Activated CD4-positive, alpha-beta T cell treated with anti-CD3 and anti-CD28 coated beads, Interleukin-2, amount 50 U/mL, for 4 hours (primary cell): Measurements from ENCODE around the gene NCLN.
"Not testable (repeated sequence)": the region's sequence is repeated elsewhere in the genome, so short reads cannot be mapped to it uniquely, and the experiment has no call there.

Source experiments
- DNase-seq, 2 experiments: peaks; one replicate each; pipeline ENCODE4 v3.0.0-alpha.2; 2020

The NCLN gene

DNA sequence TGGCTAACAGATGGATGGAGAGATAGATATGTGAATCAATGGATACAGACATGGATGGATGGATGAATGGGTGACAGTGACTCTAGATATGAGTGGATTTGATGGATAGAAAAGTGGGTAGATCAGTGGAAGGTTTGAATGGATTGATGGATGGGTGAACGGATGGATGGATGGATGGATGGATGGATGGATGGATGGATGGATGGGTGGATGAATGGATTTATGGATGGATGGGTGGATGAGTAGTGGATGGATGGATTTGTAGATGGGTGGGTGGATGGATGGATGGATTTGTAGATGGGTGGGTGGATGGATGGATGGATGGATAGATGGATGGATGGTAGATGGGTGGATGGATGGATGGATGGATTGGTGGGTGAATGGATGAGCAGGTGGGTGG, 45.6 kb downstream of the NCLN start:
- DNase-seq, result no peak

DNA sequence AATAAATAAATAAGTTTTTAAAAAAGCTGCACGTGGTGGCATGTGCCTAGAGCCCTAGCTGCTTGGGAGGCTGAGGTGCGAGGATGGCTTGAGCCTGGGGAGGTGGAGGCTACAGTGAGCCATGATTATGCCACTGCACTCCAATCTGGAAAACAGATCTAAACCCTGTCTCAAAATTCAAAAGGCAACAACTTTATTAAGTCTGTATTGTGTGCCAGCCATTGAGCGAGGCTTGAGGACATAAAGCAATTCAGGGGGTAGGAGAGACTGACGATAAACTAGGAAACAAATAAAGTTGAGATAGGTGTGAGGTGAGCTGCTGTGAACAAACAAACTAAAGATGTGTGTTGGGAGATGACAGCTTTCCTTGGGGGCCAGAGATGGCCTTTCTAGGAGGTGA, 47.4 kb downstream of the NCLN start:
- no peak for DNase-seq

DNA sequence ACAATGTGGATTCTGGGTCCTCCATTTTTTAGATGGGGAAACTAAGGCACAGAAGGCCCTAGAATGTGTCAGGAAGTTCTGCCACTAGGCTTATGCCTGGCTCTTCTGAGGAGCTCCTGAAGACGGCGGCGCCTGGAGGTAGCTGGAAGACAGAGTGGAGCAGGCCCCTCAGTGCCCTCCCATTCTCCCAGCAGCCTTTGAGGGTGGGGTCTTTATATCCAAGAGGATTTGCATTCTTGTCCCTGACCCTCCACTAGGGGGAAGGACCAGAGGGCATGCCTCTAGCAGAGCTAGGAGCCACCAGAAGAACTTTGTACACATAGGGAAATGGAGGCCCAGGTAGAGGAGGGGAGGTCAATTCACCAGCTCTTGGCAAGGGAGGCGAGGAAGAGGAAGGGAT, 48.1 kb downstream of the NCLN start:
- no peak for DNase-seq

DNA sequence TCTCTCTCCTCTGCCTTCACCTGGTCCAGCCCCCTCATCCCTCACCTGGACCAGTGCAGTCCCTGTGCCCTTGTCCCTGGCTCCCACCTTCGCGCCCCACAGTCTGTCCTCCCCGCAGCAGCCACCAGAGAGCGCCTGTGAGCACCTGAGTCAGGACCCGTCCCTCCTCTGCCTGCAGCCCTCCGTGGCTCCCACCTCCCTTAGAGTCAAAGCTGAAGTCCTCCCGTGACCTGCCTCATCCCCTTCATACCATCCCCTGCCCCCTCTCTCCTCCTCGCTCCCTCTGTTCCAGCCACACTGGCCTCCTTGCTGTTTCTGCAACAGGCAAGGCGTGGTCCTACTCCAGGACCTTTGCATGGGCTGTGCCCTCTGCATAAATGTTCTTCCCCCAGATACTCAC, 49.1 kb downstream of the NCLN start:
- no peak for DNase-seq

DNA sequence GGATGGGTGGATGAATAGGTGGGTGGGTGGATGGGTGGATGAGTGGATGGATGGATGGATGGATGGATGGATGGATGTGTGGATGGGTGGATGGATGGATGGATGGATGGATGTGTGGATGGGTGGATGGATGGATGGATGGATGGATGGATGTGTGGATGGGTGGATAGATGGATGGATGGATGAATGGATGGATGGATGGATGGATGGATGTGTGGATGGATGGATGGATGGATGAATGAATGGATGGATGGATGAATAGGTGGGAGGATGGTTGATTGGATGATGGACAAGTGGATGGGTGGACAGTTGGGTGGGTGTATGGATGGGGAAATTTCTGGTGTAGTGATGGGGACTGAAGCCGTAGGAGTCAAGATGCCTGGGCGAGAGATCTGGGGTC, 49.9 kb downstream of the NCLN start:
- not testable (repeated sequence) for DNase-seq

DNA sequence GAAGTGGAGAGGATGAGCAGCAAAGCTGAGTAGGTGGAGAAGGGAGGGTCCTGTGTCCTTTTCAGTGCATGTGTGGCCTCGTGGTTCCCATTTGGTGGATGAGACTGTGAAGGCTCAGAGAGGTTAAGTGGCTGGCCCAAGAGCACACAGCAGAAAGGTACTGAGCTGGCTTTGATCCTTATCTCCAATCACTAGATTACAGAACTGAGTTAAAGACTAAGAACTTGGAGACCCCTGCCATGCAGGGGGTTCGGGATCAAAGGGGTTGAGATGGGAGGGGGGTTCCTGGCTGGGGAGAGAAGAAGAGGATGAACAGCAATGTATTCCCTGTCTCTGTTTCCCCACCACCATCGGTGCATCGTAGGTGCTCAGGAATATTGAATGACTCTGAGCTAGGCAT, 50.5 kb downstream of the NCLN start:
- no peak for DNase-seq

DNA sequence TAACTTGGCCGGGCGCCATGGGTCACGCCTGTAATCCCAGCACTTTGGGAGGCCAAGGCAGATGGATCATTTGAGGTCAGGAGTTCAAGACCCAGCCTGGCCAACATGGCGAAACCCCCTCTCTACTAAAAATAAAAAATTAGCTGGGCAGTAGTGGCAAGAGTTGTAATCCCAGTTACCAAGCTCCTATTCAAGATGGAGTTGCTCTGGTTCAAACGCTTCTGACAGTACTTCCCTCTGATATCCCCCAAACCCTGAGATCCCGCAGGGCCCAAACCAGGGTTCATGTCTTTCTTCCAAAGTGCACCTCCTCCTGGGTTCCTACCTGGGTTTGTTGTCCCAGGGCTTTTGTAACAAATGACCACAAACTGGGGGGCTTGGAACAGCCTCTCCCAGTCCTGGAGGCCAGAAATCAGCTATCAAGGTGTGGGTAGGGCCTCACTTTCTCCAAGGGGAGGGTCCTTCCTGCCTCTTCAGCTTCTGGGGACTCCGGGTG, 52.4 kb downstream of the NCLN start:
- DNase-seq, result no peak

DNA sequence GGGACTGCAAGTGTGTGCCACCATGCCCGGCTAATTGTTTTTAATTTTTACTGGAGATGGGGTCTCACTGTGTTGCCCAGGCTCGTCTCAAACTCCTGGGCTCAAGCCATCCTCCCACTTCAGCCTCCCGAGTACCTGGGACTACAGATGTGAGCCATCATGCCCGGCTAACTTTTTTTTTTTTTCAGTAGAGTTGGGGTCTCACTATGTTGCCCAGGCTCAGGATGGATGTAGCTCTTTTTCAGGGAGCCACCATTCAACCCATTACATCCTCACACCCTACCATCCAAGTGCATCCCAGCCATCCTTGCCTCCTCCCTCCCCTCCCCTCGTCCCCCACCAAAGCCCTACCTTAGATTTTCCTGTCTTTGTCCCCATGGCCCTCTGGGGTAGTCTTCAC, 53.6 kb downstream of the NCLN start:
- no peak for DNase-seq

DNA sequence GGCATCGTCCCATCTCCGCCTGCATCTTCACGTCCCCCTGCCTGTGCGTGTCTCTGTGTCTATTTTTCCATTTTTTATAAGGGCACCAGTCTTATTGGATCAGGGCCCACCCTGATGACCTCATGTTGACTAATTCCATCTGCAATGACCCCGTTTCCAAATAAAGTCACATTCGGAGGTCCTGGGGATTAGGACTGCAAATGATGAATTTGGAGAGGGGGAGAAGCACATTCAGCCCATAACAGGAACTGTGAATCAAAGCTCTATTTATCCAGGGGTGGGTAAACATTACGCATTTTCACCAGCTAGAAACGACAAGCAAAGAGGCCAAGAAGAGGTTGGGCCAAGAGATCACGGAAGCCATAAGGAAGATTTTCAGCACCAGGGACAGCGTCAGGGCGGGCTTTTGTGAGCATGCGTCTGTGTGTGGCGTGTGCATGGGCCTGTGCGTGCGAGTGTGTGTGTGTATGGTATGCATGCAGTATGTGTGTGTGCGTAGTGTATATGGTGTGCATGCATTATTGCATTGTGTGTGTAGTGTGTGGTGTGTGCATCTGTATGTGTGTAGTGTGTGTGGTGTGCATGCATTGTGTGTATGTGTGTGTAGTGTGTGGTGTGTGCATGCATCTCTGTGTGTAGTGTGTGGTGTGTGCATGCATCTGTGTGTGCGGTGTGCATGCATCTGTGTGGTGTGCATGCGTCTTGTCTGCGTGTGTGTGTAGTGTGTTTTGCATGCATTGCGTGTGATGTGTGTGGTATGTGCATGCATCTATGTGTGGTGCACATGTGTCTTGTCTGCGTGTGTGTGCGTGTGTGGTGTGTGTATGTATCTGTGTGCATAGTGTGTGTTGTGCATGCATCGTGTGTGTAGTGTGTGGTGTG, 58.3 kb downstream of the NCLN start:
- peak; percentile 16 to 32 for DNase-seq

DNA sequence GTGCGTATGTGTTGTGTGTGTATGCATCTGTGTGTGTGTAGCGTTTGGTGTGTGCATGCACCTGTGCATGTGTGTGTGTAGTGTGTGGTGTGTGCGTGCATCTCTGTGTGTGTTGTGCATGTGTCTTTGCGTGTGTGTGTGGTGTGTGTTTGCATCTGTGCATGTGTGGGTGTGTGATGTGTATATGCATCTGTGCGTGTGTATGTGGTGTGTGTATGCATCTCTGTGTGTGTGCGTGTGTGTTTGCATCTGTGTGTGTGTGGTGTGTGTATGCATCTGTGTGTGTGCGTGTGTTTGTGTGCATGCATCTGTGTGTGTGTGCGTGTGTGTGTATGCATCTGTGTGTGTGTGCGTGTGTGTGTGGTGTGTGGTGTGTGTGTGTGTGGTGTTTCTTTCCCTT, 59.3 kb downstream of the NCLN start:
- no peak for DNase-seq

DNA sequence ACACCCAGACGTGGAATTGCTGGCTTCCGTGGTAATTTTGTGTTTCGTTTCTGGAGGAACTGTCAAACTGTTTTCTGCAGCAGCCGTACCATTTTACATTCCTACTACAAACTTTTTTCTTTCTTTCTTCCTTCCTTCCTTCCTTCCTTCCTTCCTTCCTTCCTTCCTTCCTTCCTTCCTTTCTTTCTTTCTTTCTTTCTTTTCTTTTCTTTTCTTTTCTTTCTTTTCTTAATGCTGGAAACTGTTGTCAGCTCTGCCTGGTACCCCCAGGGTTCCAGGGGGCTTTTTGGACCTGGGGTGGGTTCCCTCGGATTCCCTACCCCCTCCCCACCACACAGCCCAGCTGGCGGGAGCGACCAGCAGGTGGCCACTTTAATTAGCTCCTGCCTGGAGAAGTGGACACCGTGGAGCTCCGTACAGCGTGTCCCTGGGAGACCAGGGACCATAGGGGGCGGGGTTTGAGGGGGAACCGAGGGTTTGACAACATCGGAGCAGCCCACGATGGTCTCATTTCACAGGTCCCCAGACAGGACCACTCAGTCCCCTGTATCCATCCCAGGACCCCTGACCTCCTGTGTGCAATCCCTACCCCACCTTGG, 63.1 kb downstream of the NCLN start:
- DNase-seq, result no peak

DNA sequence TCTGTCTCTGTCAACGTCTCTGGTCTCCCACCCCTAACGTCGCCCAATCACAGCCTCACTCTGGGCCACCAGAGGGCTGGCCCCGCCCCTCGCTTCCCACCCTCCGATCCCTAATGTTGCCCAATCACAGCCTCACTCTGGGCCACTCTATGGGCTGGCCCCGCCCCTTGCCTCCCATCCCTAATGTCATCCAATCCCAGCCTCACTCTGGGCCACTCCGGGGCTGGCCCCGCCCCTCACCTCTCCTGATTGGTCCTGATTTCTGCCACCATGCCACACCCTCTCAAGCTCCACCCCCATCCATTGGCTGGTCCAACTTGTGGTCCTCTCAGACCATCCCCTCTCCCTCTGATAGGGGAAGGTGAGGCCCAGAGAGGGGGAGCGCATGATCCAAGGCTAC, 63.7 kb downstream of the NCLN start:
- DNase-seq, result no peak

DNA sequence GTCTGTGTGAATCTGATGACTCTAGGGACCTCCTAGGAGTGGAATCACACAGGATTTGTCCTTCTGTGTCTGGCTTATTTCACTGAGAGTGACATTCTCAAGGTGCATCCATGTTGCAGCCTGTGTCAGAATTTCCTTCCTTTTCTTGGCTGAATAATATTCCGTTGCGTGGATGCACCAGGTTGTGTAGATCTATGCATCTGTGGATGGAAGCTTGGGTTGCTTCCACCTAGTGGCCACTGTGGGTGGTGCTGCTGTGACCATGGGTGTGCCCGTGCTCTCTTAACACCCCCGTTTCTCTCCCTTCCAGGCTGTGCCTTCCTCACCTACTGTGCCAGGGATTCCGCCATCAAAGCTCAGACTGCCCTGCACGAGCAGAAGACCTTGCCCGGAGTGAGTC, 64.9 kb downstream of the NCLN start:
- peak; percentile 34 to 39 for DNase-seq

DNA sequence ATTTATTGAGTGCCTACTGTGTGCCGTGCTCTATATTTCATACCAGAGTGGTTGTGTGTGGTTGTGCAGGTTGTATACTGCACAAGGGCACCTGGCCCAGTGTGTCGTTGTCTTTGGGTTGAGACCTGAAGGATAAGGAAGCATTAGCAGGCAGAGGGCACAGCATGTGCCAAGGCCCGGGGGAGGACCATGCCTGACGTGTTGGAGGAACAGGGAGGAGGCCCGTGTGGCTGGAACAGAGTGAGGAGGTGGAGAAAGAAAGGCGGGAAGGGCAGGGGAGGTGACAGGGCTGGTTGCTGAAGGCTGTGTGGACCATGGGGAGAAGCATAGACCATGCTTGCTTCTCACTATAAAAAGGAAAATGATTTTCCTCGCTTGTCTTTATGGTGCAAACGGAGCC, 65.5 kb downstream of the NCLN start:
- DNase-seq, result no peak

DNA sequence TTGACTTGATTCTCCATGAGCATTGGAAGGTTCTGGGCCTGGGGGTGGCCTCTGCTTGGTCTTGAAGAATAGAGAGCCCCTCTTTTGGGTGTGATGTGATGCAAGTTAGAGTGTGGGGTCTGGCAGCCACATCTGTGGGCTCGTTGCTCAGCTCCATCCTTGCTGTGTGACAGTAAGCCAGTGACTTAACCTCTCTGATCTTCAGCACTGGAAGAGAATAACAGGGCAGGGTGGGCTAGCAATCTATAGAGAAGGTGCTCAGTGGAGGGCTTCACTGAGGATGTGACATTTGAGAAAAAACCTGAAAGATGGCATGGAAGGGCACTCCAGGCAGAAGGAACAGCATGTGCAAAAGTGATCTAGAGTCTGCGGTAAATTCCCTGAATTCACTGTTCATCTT, 66.9 kb downstream of the NCLN start:
- no peak for DNase-seq

DNA sequence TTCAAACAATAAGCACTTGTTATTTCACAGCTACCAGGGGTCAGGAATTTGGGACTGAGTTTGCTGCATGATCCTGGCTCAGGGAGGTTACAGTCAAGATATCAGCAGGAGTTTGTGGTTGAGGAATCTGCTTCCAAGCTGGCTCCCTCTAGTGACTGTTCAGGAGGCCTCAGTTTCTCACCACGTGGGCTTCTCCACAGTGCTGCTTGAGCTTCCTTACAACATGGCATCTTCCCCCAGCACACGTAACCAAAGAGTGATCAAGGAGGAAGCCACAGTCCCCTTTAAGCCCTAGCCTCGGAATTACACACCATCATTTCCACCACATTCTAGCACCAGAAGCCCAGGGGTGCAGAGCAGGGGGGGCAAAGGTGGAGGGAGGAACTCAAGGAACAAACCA, 67.5 kb downstream of the NCLN start:
- no peak for DNase-seq

DNA sequence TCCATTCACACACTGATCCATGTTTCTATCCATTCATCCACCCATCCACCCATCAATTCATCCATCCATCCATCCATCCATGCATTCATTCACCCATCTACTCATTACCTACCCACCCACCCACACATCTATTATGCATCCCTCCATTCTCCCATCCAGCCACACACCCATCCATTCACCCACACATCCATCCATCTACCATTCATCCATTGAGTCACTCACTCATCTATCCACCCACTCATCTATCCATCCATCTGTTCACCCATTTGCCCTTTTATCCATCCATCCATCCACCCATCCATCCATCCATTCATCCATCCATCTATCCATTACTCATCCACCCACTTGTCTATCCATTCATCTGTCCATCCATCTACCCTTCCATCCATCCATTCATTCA, 68.8 kb downstream of the NCLN start:
- DNase-seq, result no peak

DNA sequence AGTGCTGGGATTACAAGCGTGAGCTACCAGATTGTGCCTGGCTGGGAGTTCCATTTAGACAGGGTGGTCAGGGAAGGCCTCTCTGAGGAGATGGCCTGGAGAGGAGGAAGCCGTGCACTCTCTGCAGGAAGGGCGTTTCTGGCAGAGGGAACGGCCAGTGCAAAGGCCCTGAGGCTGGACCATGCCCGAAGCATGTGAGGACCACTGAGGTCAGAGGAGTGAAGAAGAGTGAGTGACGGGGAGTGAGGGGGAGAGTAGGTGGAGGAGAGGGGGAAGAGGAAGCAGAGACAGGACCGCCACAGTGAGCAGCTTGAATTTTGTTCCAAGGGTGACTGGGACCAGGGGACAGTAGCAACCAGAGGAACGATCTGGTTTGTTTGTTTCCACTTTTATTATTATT, 71.3 kb downstream of the NCLN start:
- no peak for DNase-seq
